ENCODE data around the gene UNC119B. TPM values are rescaled to one million over a fixed set of nuclear protein-coding genes. Genes with fewer than 3 reads are reported as not detected.
"Not testable (repeated sequence)": the region's sequence is repeated elsewhere in the genome, so short reads cannot be mapped to it uniquely, and the experiment has no call there.

The UNC119B gene
- total RNA-seq, 1 donor from 2014 or later: 66.6 TPM

DNA sequence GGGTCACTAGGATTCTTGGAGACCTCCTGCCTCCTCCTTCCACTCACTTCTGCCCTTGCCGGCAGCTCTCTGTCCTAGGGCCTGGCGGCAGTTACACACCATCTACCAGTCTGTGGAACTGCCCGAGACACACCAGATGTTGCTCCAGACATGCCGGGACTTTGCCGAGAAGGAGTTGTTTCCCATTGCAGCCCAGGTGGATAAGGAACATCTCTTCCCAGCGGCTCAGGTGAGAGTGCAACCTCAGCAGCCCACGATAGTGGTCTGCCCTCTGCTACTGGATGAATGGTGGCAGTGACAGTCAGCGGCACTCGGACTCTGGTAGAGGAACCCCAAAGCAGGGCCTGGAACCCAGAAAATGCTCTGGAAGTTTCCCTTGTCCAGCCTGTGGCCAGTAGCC is 16.7 kb downstream of the UNC119B start:
- Mint-ChIP-seq H3K4me1 (ENCODE audit: low read depth) (peaks cover 12% of the 10 kb centered on the region), H3K36me3 (ENCODE audit: insufficient read depth) (peaks cover 31% of the 10 kb centered on the region), H3K9me3 (ENCODE audit: low read depth) (no peaks in the 10 kb centered on the region), H3K27me3 (peaks cover 4% of the 10 kb centered on the region), H3K27ac (no peak overlapping the region), H3K4me3 (ENCODE audit: low read depth) (peak overlapping the region; percentile 84)
- DNase-seq (ENCODE audit: low spot score, unreplicated experiment): no peak
- TF ChIP-seq, protein P1, sequence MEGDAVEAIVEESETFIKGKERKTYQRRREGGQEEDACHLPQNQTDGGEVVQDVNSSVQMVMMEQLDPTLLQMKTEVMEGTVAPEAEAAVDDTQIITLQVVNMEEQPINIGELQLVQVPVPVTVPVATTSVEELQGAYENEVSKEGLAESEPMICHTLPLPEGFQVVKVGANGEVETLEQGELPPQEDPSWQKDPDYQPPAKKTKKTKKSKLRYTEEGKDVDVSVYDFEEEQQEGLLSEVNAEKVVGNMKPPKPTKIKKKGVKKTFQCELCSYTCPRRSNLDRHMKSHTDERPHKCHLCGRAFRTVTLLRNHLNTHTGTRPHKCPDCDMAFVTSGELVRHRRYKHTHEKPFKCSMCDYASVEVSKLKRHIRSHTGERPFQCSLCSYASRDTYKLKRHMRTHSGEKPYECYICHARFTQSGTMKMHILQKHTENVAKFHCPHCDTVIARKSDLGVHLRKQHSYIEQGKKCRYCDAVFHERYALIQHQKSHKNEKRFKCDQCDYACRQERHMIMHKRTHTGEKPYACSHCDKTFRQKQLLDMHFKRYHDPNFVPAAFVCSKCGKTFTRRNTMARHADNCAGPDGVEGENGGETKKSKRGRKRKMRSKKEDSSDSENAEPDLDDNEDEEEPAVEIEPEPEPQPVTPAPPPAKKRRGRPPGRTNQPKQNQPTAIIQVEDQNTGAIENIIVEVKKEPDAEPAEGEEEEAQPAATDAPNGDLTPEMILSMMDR (IDR thresholded peaks at IDR 0.05; ENCODE audit: unreplicated experiment): no peak

DNA sequence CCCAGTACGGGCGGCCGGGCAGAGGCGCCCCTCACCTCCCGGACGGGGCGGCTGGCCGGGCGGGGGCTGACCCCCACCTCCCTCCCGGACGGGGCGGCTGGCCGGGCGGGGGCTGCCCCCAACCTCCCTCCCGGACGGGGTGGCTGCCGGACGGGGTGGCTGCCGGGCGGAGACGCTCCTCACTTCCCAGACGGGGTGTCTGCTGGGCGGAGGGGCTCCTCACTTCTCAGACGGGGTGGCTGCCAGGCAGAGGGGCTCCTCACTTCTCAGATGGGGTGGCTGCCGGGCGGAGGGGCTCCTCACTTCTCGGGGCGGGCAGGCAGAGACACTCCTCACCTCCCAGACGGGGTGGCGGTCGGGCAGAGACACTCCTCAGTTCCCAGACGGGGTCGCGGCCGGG is 21.9 kb downstream of the UNC119B start:
- not testable (repeated sequence) for H3K27ac Mint-ChIP-seq; H3K4me3 Mint-ChIP-seq (ENCODE audit: low read depth); H3K4me1 Mint-ChIP-seq (ENCODE audit: low read depth); DNase-seq (ENCODE audit: low spot score, unreplicated experiment); H3K9me3 Mint-ChIP-seq (ENCODE audit: low read depth); H3K27me3 Mint-ChIP-seq
- H3K36me3 Mint-ChIP-seq (ENCODE audit: insufficient read depth): peaks cover 23% of the 10 kb centered on the region

GRCh38 chr12:120733574-120733973 is 23.3 kb downstream of the UNC119B start:
- Mint-ChIP-seq H3K36me3 (ENCODE audit: insufficient read depth) (peaks cover 19% of the 10 kb centered on the region), H3K4me1 (ENCODE audit: low read depth) (no peaks in the 10 kb centered on the region), H3K9me3 (ENCODE audit: low read depth) (no peaks in the 10 kb centered on the region), H3K4me3 (ENCODE audit: low read depth) (no peak overlapping the region), H3K27ac (no peak overlapping the region), H3K27me3 (no peaks in the 10 kb centered on the region)
- DNase-seq (ENCODE audit: low spot score, unreplicated experiment): no peak
- TF ChIP-seq, protein P1 (IDR thresholded peaks at IDR 0.05; ENCODE audit: unreplicated experiment): no peak

DNA sequence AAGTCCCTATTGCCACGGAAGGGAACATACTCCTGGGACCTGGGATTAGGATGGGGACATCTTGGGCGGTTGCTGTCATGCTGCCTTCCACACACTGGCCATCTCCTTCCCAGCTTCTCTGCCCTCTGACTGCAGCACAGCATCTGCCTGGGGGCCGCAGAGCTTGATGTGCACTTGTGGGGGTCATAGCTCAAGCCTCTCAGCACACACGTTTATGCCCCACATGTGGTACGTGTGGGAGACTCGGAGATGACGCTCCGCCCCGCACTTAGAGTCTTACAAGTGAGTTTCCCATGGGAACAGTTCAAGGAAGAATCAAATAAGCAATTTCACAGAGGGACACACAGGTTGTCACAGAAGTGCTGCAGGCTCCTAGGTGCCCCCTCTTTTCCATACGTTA is 24.0 kb downstream of the UNC119B start:
- no peaks in the 10 kb centered on the region for H3K9me3 Mint-ChIP-seq (ENCODE audit: low read depth)
- TF ChIP-seq, protein P1 (IDR thresholded peaks at IDR 0.05; ENCODE audit: unreplicated experiment): no peak
- H3K36me3 Mint-ChIP-seq (ENCODE audit: insufficient read depth): peaks cover 19% of the 10 kb centered on the region
- no peak overlapping the region for H3K4me3 Mint-ChIP-seq (ENCODE audit: low read depth)
- H3K4me1 Mint-ChIP-seq (ENCODE audit: low read depth): no peaks in the 10 kb centered on the region
- no peak overlapping the region for H3K27ac Mint-ChIP-seq
- no peak for DNase-seq (ENCODE audit: low spot score, unreplicated experiment)
- H3K27me3 Mint-ChIP-seq: no peaks in the 10 kb centered on the region

DNA sequence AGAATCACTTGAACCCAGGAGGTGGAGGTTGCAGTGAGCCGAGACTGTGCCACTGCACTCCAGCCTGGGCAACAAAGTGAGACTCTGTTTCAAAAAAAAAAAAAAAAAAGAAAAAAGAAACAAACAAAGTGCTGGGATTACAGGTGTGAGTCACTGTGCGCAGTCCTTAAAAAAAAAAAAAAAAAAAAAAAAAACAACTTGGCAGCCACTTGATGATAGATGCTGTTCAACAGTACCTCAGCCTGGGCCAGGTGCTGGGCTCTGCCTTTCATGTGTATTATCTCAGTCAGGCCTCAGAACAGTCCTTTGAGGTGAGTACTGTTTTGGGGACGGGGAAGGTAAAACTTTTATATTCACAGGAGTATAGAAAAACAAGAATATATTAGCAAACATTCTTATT is 24.9 kb downstream of the UNC119B start:
- H3K36me3 Mint-ChIP-seq (ENCODE audit: insufficient read depth): peaks cover 13% of the 10 kb centered on the region
- no peak overlapping the region for H3K4me3 Mint-ChIP-seq (ENCODE audit: low read depth)
- no peaks in the 10 kb centered on the region for H3K27me3 Mint-ChIP-seq
- TF ChIP-seq, protein P1 (IDR thresholded peaks at IDR 0.05; ENCODE audit: unreplicated experiment): no peak
- H3K27ac Mint-ChIP-seq: no peak overlapping the region
- H3K4me1 Mint-ChIP-seq (ENCODE audit: low read depth): no peaks in the 10 kb centered on the region
- DNase-seq (ENCODE audit: low spot score, unreplicated experiment): no peak
- no peaks in the 10 kb centered on the region for H3K9me3 Mint-ChIP-seq (ENCODE audit: low read depth)

DNA sequence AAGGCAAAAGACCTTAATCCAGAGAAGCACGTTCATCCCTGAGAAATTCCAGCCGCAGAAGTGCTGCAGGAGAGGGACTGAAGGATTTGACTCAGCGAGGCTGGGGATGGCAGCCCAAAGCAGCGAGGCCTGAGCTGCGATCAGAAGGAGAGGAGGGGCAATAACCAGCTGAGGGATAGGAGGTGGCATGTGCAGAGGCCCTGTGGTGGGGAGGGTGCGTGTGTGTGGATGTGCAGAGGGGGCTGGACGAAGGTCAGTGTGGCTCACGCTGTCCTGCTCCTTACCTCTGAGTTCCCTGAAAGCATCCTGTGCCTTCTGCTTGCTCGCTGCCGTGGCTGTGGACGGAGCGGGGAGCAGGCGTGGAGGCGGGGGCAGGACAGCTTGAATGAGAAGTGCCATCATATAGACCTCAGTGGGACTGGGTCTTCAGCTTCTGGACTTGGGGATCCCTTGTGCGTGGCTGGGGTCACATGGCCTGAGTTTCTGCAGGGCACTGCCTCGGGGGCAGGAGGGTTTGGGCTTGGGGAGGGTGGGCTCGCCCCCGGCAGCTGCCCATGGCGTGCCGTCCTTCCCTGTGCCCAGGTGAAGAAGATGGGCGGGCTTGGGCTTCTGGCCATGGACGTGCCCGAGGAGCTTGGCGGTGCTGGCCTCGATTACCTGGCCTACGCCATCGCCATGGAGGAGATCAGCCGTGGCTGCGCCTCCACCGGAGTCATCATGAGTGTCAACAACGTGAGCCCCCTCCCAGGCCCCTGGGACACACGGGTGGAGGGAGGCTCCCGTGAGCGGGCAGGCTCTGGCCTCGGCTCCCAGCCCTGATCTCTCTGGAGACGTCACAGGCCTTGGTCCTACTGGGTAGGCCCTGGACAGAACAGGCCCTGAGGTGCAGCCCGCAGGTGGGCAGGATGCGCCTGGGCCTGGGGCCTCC is 26.4 kb downstream of the UNC119B start:
- no peak overlapping the region for H3K4me3 Mint-ChIP-seq (ENCODE audit: low read depth)
- H3K9me3 Mint-ChIP-seq (ENCODE audit: low read depth): no peaks in the 10 kb centered on the region
- peaks cover 11% of the 10 kb centered on the region for H3K36me3 Mint-ChIP-seq (ENCODE audit: insufficient read depth)
- no peaks in the 10 kb centered on the region for H3K27me3 Mint-ChIP-seq
- no peaks in the 10 kb centered on the region for H3K4me1 Mint-ChIP-seq (ENCODE audit: low read depth)
- H3K27ac Mint-ChIP-seq: peak overlapping the region; percentile 22
- TF ChIP-seq, protein P1 (IDR thresholded peaks at IDR 0.05; ENCODE audit: unreplicated experiment): no peak
- no peak for DNase-seq (ENCODE audit: low spot score, unreplicated experiment)
